ENCODE data around the gene SNX8. TPM values are rescaled to one million over a fixed set of nuclear protein-coding genes. Genes with fewer than 3 reads are reported as not detected.
A peak's percentile ranks its signal among the peaks of the same experiment; 100 is the strongest.

SNX8 gene
- total and polyA plus RNA-seq, 2 of the 13 experiments (the other 11 are each of a cell fraction or from before 2014, with no cell fraction given) = 20.6 to 45.2 TPM

DNA sequence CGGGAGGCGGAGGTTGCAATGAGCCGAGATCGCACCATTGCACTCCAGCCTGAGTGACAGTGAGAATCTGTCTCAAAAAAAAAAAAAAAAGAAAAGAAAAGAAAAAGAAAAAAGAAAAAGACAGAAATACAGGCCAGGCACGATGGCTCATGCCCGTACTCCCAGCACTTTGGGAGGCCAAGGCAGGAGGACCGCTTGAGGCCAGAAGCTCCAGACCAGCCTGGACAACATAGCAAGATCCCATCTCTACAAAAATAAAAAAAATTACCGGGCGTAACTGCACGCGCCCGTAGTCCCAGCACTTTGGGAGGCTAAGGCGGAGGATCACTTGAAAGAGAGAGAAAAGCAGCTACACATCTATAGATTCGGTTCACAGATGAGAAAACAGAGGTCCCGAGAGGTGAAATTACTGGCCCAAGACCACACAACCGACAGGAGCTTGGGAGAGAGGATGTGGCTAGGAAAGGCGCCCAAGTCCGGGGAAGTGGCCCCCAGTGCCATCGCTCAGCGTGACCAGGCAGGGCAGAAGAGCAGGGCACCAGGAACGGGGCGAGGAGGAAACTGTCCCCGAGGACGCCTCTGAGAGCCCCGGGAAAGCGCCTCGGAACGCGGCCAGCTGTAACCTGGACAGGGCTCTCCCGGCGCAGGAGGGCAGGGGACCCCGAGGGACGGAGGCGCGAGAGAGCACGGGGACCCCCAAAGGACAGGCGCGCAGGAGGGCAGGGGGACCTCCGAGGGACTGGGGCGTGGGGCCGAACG is 612 bp downstream of the SNX8 start:
- FAIRE-seq (no peak), ATAC-seq (peak; percentile 50), DNase-seq (ENCODE audit: low spot score) (no peak)
- Histone ChIP-seq H3K9ac (ENCODE audit: insufficient read depth, low read depth, low read length) (peak overlapping the region; percentile 90), H4K20me1 (ENCODE audit: insufficient read depth, low read length) (no peaks in the 10 kb centered on the region), H3K4me2 (ENCODE audit: low read depth, low read length) (peak overlapping the region; percentile 90), H3K27ac (ENCODE audit: extremely low read length, insufficient read depth, low read length) (peak overlapping the region; percentile 75), H2AFZ (ENCODE audit: low read length) (no peak overlapping the region), H3K4me1 (ENCODE audit: insufficient read depth, low read length) (peaks cover 41% of the 10 kb centered on the region), H3K79me2 (ENCODE audit: insufficient read depth, low read length) (peaks cover 33% of the 10 kb centered on the region), H3K9me3 (ENCODE audit: low read length) (no peaks in the 10 kb centered on the region), H3K4me3 (replicated peaks in 1 of 3; ENCODE audit: insufficient read depth in 1 of 3, low read depth in 2 of 3, low read length in 3 of 3) (peak overlapping the region; percentile 86 to 96 (median 89)), H3K27me3 (ENCODE audit: control insufficient read depth in 1 of 2, insufficient read depth in 2 of 2, low read length in 2 of 2) (no peaks in the 10 kb centered on the region; a peak in 1 of 5 replicates), H3K36me3 (replicated peaks in 1 of 2; ENCODE audit: control insufficient read depth in 1 of 2, insufficient read depth in 2 of 2, low read length in 2 of 2) (peaks cover 3 to 4% of the 10 kb centered on the region in 2 experiments; a peak in 1 of 5 replicates)
- POLR2A ChIA-PET = interaction anchor here (2.1 kb wide), 1 partner anchor 40 kb away, joined by 9 read pairs; the partner anchor contains the start of gene EIF3B
- in situ Hi-C loops (cut with HindIII; ENCODE audit: extremely low pct_ligation_motif_present, low pct_unique_long_range_greater_than_20kb) (no loop called here), intact Hi-C loops (cut with micrococcal nuclease; ENCODE audit: unreplicated experiment) (loop anchor here (1.0 to 10.0 kb wide), 2 partner anchors 44 to 69 kb away; partner anchors contain the start of genes MRM2 and NUDT1)
- BruUV-seq (replicated peaks) = TSS peak; percentile 45
- CTCF ChIA-PET (ENCODE audit: low intra/inter-chr PET ratio, low total read pairs) = no interaction called here
- WGBS (ENCODE audit: low lambda C conversion rate) = 25% methylated on average over 22 of the region's 42 CpGs
- TF ChIP-seq GFI1 (CRISPR knock-in tag; IDR thresholded peaks at IDR 0.05; ENCODE audit: borderline replicate concordance) (0 out of 2 replicates have a peak, but pooled peaks have one; percentile 11), ZNF572 (CRISPR knock-in tag; IDR thresholded peaks at IDR 0.05) (0 out of 2 replicates have a peak, but pooled peaks have one; percentile 25), EED (CRISPR knock-in tag; IDR thresholded peaks at IDR 0.05) (no peak), SALL1 (CRISPR knock-in tag; IDR thresholded peaks at IDR 0.05) (0 out of 2 replicates have a peak, but pooled peaks have one; percentile 13), ZNF678 (CRISPR knock-in tag; IDR thresholded peaks at IDR 0.05) (0 out of 2 replicates have a peak, but pooled peaks have one; percentile 3), PHF8 (CRISPR knock-in tag; IDR thresholded peaks at IDR 0.05) (0 out of 2 replicates have a peak, but pooled peaks have one; percentile 37), ZNF354B (CRISPR knock-in tag; IDR thresholded peaks at IDR 0.05) (0 out of 2 replicates have a peak, but pooled peaks have one; percentile 45), BRD4 (CRISPR knock-in tag; IDR thresholded peaks at IDR 0.05) (peak; percentile 36; the same call in 1 of the 2 replicates), ZNF121 (CRISPR knock-in tag; IDR thresholded peaks at IDR 0.05) (peak; percentile 98)
- TF ChIP-seq, protein P1, sequence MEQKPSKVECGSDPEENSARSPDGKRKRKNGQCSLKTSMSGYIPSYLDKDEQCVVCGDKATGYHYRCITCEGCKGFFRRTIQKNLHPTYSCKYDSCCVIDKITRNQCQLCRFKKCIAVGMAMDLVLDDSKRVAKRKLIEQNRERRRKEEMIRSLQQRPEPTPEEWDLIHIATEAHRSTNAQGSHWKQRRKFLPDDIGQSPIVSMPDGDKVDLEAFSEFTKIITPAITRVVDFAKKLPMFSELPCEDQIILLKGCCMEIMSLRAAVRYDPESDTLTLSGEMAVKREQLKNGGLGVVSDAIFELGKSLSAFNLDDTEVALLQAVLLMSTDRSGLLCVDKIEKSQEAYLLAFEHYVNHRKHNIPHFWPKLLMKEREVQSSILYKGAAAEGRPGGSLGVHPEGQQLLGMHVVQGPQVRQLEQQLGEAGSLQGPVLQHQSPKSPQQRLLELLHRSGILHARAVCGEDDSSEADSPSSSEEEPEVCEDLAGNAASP (CRISPR knock-in tag; IDR thresholded peaks at IDR 0.05; ENCODE audit: borderline replicate concordance) = no peak
- TF ChIP-seq, protein P2, sequence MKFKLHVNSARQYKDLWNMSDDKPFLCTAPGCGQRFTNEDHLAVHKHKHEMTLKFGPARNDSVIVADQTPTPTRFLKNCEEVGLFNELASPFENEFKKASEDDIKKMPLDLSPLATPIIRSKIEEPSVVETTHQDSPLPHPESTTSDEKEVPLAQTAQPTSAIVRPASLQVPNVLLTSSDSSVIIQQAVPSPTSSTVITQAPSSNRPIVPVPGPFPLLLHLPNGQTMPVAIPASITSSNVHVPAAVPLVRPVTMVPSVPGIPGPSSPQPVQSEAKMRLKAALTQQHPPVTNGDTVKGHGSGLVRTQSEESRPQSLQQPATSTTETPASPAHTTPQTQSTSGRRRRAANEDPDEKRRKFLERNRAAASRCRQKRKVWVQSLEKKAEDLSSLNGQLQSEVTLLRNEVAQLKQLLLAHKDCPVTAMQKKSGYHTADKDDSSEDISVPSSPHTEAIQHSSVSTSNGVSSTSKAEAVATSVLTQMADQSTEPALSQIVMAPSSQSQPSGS (CRISPR knock-in tag; IDR thresholded peaks at IDR 0.05) = no peak
- TF ChIP-seq, protein P3, sequence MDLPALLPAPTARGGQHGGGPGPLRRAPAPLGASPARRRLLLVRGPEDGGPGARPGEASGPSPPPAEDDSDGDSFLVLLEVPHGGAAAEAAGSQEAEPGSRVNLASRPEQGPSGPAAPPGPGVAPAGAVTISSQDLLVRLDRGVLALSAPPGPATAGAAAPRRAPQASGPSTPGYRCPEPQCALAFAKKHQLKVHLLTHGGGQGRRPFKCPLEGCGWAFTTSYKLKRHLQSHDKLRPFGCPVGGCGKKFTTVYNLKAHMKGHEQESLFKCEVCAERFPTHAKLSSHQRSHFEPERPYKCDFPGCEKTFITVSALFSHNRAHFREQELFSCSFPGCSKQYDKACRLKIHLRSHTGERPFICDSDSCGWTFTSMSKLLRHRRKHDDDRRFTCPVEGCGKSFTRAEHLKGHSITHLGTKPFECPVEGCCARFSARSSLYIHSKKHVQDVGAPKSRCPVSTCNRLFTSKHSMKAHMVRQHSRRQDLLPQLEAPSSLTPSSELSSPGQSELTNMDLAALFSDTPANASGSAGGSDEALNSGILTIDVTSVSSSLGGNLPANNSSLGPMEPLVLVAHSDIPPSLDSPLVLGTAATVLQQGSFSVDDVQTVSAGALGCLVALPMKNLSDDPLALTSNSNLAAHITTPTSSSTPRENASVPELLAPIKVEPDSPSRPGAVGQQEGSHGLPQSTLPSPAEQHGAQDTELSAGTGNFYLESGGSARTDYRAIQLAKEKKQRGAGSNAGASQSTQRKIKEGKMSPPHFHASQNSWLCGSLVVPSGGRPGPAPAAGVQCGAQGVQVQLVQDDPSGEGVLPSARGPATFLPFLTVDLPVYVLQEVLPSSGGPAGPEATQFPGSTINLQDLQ (CRISPR knock-in tag; IDR thresholded peaks at IDR 0.05) = 0 out of 2 replicates have a peak, but pooled peaks have one; percentile 25
- TF ChIP-seq, protein P4, sequence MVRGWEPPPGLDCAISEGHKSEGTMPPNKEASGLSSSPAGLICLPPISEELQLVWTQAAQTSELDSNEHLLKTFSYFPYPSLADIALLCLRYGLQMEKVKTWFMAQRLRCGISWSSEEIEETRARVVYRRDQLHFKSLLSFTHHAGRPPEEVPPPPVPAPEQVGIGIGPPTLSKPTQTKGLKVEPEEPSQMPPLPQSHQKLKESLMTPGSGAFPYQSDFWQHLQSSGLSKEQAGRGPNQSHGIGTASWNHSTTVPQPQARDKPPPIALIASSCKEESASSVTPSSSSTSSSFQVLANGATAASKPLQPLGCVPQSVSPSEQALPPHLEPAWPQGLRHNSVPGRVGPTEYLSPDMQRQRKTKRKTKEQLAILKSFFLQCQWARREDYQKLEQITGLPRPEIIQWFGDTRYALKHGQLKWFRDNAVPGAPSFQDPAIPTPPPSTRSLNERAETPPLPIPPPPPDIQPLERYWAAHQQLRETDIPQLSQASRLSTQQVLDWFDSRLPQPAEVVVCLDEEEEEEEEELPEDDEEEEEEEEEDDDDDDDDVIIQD (CRISPR knock-in tag; IDR thresholded peaks at IDR 0.05; ENCODE audit: low read depth) = no peak

All from HepG2 (cell line).